SK-N-MC (cell line): ENCODE measurements around the gene DNAJC30.
A peak's percentile ranks its signal among the peaks of the same experiment; 100 is the strongest.
"Not testable (repeated sequence)": the region's sequence is repeated elsewhere in the genome, so short reads cannot be mapped to it uniquely, and the experiment has no call there.

Source experiments
- DNase-seq: peaks from one replicate; pipeline ENCODE4 v3.0.0-alpha.2; 2011; ENCODE audit warnings: low read depth, low spot score
- H3K27ac ChIP-seq: fragments of 200-600 bp; sonication (generic); 2 replicates; pipeline ENCODE4 v1.5.1; 2016; ENCODE audit warnings: mixed run types
- H3K36me3 ChIP-seq: fragments of 200-600 bp; sonication (generic); 2 replicates; pipeline ENCODE4 v1.6.1; 2017; ENCODE audit warnings: antibody characterized with exemption, low read length, mixed read lengths; ENCODE audit not compliant: insufficient read depth
- H3K4me3 ChIP-seq: fragments of 200-600 bp; sonication (generic); 2 replicates; pipeline ENCODE4 v1.5.1; 2016
- H3K9ac ChIP-seq: fragments of 200-600 bp; sonication (generic); 2 replicates; pipeline ENCODE4 v1.8.0; 2017; ENCODE audit warnings: mixed run types, mixed read lengths; ENCODE audit not compliant: insufficient read length
- H3K9me3 ChIP-seq: fragments of 200-600 bp; sonication (generic); 2 replicates; pipeline ENCODE4 v1.6.1; 2017; ENCODE audit warnings: low read depth, mild to moderate bottlenecking, antibody characterized with exemption, low read length, moderate library complexity, mixed read lengths
- EZH2 ChIP-seq: fragments of 200-600 bp; sonication (generic); IDR thresholded peaks from one replicate; pipeline ENCODE4 v1.6.1; 2017; ENCODE audit warnings: antibody characterized with exemption
- FOXP2 ChIP-seq: optimal IDR thresholded peaks from 2 replicates; pipeline ENCODE3; 2011; ENCODE audit warnings: mild to moderate bottlenecking, moderate library complexity; ENCODE audit not compliant: insufficient read depth; ENCODE audit errors: extremely low read length, control extremely low read depth
- POLR2AphosphoS5 ChIP-seq: IDR thresholded peaks from 2 replicates; pipeline ENCODE4 v1.6.1; 2012; ENCODE audit warnings: mild to moderate bottlenecking, low read depth, low read length, borderline replicate concordance

DNAJC30 gene

DNA sequence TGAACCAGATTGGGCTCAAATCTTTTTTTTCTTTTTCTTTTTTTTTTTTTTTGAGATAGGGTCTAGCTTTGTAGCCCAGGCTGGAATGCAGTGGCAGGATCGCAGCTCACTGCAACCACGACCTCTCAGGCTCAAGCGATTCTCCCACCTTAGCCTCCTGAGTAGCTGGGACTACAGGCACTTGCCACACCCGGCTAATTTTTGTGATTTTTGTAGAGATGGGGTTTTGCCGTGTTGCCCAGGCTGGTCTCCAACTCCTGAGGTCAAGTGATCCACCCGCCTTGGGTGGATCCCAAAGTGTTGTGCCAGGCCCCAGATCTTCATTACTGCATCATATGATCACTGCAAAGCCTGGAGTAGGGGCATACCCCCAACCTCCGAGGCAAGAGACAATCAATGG, 2.8 kb downstream of the DNAJC30 start:
- DNase-seq: no peak
- TF ChIP-seq EZH2 (no peak), FOXP2 (no peak), POLR2AphosphoS5 (no peak)
- Histone ChIP-seq H3K9ac (peak overlapping the region; percentile 45), H3K4me3 (no peak overlapping the region), H3K27ac (0 out of 2 replicates have a peak overlapping the region, but pooled peaks have one; percentile 31), H3K9me3 (no peaks in the 10 kb centered on the region), H3K36me3 (peaks cover 4% of the 10 kb centered on the region)

GRCh38 chr7:73679709-73680108, 3.5 kb downstream of the DNAJC30 start:
- no peak for DNase-seq

GRCh38 chr7:73678862-73679261, 4.4 kb downstream of the DNAJC30 start:
- Histone ChIP-seq H3K9me3 (no peaks in the 10 kb centered on the region), H3K9ac (no peak overlapping the region), H3K36me3 (no peaks in the 10 kb centered on the region; the same call in 1 of the 2 replicates), H3K27ac (no peak overlapping the region), H3K4me3 (no peak overlapping the region)
- TF ChIP-seq EZH2: no peak
- no peak for TF ChIP-seq POLR2AphosphoS5
- no peak for TF ChIP-seq FOXP2
- no peak for DNase-seq

More at GRCh38 chr7:73679709-73680108, 3.5 kb downstream of the DNAJC30 start:
- no peak overlapping the region for H3K9ac ChIP-seq
- no peaks in the 10 kb centered on the region for H3K9me3 ChIP-seq
- no peaks in the 10 kb centered on the region; the same call in 1 of the 2 replicates for H3K36me3 ChIP-seq
- H3K27ac ChIP-seq: peak overlapping the region; percentile 57
- H3K4me3 ChIP-seq: no peak overlapping the region
- no peak for TF ChIP-seq EZH2
- no peak for TF ChIP-seq POLR2AphosphoS5
- TF ChIP-seq FOXP2: no peak

DNA sequence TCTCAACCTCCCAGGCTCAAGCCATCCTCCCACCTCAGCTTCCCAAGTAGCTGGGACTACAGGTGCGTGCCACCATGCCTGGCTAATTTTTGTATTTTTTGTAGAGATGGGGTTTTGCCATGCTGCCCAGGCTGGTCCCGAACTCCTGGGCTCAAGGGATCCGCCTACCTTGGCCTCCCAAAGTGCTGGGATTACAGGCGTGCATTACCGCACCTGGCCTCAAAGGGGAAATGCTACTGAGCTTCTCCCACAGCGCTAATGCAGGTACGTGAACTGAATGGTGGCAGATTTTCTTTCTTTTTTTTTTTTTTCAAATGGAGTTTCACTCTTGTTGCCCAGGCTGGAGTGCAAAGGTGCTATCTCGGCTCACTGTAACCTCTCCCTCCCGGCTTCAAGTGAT, 7.2 kb downstream of the DNAJC30 start:
- not testable (repeated sequence) for H3K27ac ChIP-seq, H3K9me3 ChIP-seq, H3K36me3 ChIP-seq, H3K9ac ChIP-seq, H3K4me3 ChIP-seq, DNase-seq

- Histone ChIP-seq H3K27ac (0 out of 2 replicates have a peak overlapping the region, but pooled peaks have one; percentile 5), H3K36me3 (no peaks in the 10 kb centered on the region; the same call in 1 of the 2 replicates), H3K4me3 (no peak overlapping the region), H3K9me3 (no peaks in the 10 kb centered on the region), H3K9ac (no peak overlapping the region)
- no peak for TF ChIP-seq EZH2
- TF ChIP-seq POLR2AphosphoS5: no peak
- TF ChIP-seq FOXP2: no peak
- no peak for DNase-seq
Measured at GRCh38 chr7:73674468-73675124, 8.7 kb downstream of the DNAJC30 start.

GRCh38 chr7:73671857-73672445, 11.3 kb downstream of the DNAJC30 start:
- DNase-seq: no peak
- Histone ChIP-seq H3K9ac (no peak overlapping the region), H3K4me3 (no peak overlapping the region), H3K36me3 (no peaks in the 10 kb centered on the region; the same call in 1 of the 2 replicates), H3K9me3 (no peaks in the 10 kb centered on the region), H3K27ac (no peak overlapping the region)
- TF ChIP-seq EZH2: no peak
- no peak for TF ChIP-seq POLR2AphosphoS5
- TF ChIP-seq FOXP2: no peak

GRCh38 chr7:73671322-73671661, 12.0 kb downstream of the DNAJC30 start:
- H3K36me3 ChIP-seq: no peaks in the 10 kb centered on the region; the same call in 1 of the 2 replicates
- no peaks in the 10 kb centered on the region for H3K9me3 ChIP-seq
- no peak overlapping the region for H3K27ac ChIP-seq
- DNase-seq: no peak
- no peak for TF ChIP-seq FOXP2
- no peak for TF ChIP-seq EZH2
- no peak for TF ChIP-seq POLR2AphosphoS5
- no peak overlapping the region for H3K9ac ChIP-seq
- no peak overlapping the region for H3K4me3 ChIP-seq

DNA sequence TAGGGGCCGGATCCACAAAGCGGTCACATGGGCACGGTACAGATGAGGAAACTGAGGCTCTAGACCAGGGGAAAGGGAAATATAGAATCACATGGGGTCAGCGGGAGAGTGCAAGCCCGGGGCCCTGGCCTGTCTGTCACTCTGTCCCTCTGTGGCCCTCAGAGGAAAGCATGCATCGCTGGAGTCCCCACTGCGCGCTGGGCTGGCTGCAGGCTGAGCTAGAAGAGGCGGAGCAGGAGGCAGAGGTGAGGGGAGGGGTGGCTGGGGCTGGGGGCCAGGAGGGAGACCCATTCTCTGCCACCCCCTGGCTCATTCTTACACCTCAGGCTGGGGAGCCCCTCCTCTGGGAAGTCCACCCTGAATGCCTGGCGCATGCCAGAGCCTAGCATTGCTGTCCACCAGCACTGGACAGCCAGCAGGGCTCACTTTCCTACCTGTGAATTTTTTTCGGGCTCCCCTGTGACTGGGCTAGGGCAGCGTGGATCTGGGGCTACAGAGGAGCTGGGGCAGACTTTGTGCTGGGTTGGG, 13.3 kb downstream of the DNAJC30 start:
- no peaks in the 10 kb centered on the region for H3K9me3 ChIP-seq
- no peak overlapping the region for H3K9ac ChIP-seq
- no peak for DNase-seq
- TF ChIP-seq FOXP2 (no peak), POLR2AphosphoS5 (no peak), EZH2 (no peak)
- H3K27ac ChIP-seq: no peak overlapping the region
- no peak overlapping the region for H3K4me3 ChIP-seq
- H3K36me3 ChIP-seq: no peaks in the 10 kb centered on the region; the same call in 1 of the 2 replicates

DNA sequence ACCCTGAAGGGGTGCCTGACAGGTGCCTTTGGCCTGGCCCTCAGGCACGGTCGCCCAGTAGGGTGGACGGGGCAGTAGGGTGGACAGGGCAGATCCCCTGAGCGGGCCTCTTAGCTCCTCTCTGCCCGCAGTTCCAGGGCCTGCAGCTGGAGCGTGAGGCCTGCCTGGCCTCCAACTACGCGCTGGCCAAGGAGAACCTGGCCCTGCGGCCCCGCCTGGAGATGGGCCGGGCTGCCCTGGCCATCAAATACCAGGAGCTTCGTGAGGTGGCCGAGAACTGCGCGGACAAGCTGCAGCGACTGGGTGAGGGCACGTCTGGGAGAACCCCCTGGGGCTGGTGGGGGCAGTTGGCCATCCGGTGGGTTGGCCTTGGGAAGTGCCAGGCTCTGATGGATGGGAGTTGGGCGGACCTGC, 14.0 kb downstream of the DNAJC30 start:
- peak overlapping the region; percentile 86 for H3K4me3 ChIP-seq
- H3K9ac ChIP-seq: no peak overlapping the region
- no peak overlapping the region for H3K27ac ChIP-seq
- no peak for DNase-seq
- no peak for TF ChIP-seq FOXP2
- TF ChIP-seq EZH2: no peak
- TF ChIP-seq POLR2AphosphoS5: no peak
- H3K9me3 ChIP-seq: no peaks in the 10 kb centered on the region
- no peaks in the 10 kb centered on the region; the same call in 1 of the 2 replicates for H3K36me3 ChIP-seq
